HTR-8/SVneo (cell line): ENCODE data around the gene THSD4.

Source experiments
- DNase-seq: peaks from one replicate; pipeline ENCODE4 v3.0.0; 2011; ENCODE audit warnings: low spot score, mixed read lengths; ENCODE audit not compliant: insufficient read length
- FAIRE-seq: peaks from 2 replicates; lab custom pipeline; 2011; peaks lifted over from hg19 to GRCh38; lab: Jason Lieb, UNC

THSD4 gene

DNA sequence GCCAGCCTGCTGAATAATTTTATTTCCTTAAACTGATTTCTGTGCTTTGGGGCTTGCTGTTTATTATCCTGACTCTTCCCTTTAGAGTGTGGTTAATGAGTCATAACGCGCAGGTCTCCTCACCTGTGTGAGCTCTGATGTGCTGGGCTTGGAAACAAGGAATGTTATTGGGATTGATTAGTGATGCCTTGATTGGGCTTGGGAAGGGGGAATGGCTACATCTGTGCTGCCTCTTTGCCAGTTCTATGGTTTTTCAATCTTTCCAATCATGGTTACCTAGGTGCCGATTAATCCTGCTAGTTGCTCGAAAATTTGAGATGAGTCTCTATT, 161.0 kb downstream of the THSD4 start:
- no peak for FAIRE-seq
- no peak for DNase-seq

- FAIRE-seq (peak; percentile 97), DNase-seq (peak; percentile 81)
Measured at GRCh38 chr15:71278989-71279756, 163.9 kb downstream of the THSD4 start.

GRCh38 chr15:71279757-71280141, 164.5 kb downstream of the THSD4 start:
- DNase-seq, result no peak
- FAIRE-seq, result no peak

GRCh38 chr15:71280206-71280605, 164.9 kb downstream of the THSD4 start:
- DNase-seq (no peak), FAIRE-seq (no peak)

GRCh38 chr15:71281256-71281655, 166.0 kb downstream of the THSD4 start:
- no peak for DNase-seq
- peak; percentile 52 for FAIRE-seq

DNA sequence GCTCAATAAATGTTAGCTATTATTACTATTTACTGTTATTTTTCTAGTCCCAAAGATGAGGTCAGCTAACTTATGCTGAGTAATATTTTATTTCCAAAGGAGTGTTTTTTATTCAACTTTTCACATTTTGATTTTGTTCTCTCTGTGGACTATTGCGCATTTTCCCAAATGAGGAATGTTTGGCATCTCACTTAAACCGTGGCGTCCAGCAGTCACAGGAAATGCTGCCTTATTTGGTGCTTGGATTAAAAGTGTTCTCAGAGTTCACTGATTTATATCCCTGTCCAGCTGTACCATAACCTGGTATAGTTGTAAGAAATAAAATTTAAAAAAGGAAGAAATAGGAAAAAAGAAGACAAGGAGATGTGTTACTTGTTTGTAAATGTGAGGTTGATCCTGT, 166.8 kb downstream of the THSD4 start:
- peak; percentile 49 for DNase-seq
- peak; percentile 40 for FAIRE-seq

- peak; percentile 38 for FAIRE-seq
- DNase-seq, result no peak
Measured at GRCh38 chr15:71288348-71288955, 173.2 kb downstream of the THSD4 start.

DNA sequence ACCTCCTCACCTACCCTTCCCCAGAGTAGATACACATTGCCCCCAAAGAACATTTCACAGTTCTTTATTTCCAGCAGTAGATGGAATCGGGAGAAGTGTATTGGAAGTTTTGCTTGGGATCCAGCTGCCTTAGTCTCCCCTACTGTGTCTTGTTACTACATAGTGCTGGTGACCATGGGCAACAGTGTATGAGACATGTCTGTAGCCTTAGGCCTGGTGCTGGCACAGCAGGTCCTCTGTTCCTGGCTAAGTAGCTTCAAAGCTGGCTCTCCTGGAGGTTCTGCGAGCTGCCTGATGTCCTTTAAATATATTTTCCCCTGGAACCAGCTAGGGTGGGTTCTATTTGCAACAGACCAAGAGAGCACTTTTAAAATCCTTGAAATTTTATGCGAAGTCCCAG, 174.7 kb downstream of the THSD4 start:
- no peak for FAIRE-seq
- no peak for DNase-seq

GRCh38 chr15:71290881-71291635, 175.8 kb downstream of the THSD4 start:
- no peak for DNase-seq
- FAIRE-seq, result peak; percentile 54

DNA sequence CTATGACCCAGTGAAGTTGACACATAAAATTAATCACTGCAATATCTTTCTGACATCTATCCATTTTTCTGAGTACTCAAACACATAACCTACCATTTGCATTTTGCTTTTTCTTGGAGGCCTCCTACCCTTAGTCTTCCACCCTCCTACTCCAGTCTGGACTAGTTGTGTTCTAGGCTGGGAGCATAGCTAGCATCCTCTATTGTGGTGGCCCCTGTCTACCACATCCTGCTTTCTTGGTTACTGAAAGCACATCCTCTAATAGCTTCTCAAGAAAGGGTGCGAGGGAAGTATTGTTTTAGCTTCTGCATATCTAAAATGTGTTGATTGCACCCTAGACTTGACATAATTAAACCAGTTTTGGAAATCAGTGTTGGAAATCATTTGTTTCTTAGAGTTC, 176.5 kb downstream of the THSD4 start:
- FAIRE-seq (no peak), DNase-seq (no peak)

GRCh38 chr15:71293723-71294122, 178.5 kb downstream of the THSD4 start:
- DNase-seq, result no peak
- no peak for FAIRE-seq

DNA sequence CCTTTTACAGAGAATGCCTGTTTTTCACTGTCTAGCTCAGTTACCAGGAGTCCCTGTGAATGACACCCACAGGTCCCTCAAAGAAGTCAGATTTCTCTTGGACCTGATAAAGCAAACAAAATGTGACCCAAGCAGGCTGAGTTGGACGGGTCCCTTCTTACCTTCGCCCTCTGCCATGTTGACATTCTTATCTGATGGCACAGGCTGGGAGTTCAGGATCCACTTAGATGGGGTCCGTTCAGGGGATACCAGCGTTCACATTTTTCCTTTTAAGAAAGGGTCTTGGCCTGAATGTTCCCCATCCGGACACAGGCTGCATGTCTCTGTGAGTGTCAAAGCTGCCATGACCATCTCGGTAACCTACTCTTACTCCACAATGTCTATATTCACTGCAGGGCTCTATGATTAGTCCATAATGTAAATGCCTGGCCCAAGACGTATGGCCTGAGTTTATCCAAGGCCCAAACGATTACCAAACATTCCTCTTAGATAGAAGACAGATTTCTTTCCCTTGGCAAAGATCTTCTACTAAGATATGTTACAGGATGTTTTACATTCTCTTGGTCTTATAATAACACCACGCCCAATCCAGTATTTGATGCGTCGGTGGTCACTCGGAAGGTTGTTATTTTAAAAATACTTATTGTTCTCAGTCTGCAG, 179.1 kb downstream of the THSD4 start:
- FAIRE-seq, result peak; percentile 69
- DNase-seq, result peak; percentile 43

DNA sequence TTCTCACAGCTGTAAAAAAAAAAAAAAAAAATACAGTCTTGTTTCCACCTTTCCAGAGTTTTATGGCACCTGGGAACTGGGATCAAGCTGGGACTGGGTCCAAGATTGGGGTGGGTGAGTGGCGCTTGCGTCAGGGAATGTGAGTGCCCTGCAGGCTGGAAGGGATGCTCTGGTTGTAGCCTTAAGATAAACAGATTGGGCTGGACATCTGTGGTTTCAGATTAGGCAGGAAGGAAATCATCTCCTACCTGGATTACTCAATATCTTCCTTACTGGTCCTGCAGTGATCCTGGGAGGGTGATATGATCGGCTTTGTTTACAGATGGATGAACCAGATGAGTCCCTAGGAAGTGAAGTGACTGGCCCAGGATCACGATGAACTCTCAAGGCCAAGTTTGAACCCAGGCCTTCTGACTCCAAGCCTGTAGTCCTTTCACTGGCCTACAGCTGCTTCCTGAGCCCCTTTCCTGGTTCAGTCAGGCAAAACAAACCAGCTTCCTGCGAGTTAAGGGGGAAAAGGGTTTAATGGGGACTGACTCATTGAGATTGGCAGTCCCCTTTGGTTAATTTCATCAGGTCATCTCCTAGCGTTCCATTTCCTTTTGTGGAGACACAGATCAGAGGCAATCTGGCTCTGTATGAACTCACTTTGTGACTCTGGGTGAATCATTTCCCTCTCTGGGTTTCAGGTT, 179.8 kb downstream of the THSD4 start:
- FAIRE-seq (peak; percentile 90), DNase-seq (peak; percentile 90)

DNA sequence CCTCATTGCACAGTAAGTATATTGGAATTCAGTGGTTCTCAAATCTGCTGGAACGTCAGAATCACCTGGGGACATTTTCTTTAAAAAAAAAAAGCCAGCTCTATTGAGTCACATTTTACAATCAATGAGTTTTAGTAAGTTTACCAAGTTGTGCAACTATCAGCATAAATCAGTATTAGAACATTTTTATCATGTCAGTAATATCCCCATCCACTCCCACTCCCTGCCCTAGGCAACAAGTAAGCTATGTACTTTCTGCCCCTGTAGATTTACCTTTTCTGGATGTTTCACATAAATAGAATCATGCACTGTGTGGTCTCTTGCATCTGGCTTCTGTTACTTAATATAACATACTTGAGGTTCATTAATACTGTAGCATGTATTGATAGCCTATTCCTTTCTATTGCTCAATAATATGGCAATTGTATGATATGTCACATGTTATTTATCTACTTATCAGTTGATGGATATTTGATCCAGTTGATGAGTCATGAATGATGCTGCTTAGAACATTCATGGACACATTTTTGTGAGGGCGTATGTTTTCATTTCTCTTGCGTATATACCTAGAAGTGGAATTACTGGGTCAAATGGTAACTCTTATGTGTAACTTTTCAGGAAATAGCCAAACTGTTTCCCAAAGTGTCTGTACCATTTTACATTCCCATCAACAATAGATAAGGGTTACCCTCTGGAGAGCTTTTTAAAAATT, 180.5 kb downstream of the THSD4 start:
- peak; percentile 38 for DNase-seq
- peak; percentile 95 for FAIRE-seq

DNA sequence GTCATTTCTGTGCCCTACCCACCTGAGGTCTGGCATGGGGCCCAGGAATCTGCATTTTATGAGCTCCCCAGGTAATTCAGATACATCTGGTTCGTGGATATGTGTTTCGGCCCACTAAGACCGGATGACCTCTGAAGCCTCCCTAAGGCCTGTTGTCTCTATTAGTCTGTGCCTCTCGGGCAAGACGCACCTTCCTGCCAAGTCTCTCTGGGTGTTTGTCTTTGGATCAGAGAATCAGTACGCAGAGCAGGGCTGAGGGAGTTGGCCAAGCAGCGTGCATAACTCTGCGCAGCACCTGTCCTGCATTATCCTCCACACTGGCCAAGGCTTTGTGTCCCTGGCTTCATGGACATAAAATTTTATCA, 181.0 kb downstream of the THSD4 start:
- FAIRE-seq, result peak; percentile 20
- no peak for DNase-seq

DNA sequence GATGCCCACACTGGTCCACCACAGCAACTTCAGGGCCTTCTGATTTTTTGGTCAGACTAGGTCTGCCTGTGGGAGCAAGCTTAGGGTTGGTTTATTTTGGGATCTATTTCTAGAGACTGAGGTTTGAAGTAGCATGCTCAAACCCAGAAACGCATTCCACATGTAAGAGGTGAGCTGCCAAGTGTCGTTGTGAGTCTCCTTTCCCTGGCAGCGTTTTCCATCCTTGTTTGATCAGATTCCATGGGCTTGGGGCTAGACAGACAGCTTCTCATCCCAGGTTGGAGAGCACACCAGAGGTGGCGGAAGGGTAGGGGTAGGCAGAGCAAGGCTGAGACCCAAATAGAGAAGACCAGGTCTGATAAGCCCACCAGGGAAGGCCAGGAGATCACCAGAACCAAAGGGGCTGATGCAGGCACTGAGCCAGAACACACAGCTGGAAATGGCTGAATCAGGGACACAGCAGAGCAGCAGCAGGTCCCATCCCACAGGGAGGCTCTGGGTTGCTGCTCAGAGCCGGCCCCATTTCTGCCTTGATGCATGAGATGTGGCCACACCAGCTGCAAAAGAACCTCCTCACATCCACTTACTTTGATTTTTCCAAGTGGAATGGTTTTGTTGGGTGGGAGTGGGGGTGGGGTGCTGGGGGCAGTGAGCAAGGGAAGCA, 186.8 kb downstream of the THSD4 start:
- FAIRE-seq (no peak), DNase-seq (no peak)

GRCh38 chr15:71302861-71303410, 187.7 kb downstream of the THSD4 start:
- FAIRE-seq (no peak), DNase-seq (no peak)

GRCh38 chr15:71303977-71304376, 188.7 kb downstream of the THSD4 start:
- FAIRE-seq (no peak), DNase-seq (no peak)

GRCh38 chr15:71304681-71305080, 189.4 kb downstream of the THSD4 start:
- DNase-seq, result no peak

More at GRCh38 chr15:71304681-71305080, 189.4 kb downstream of the THSD4 start:
- no peak for FAIRE-seq
